Measurements from ENCODE around the gene UBE2L3. TPM values are rescaled to one million over a fixed set of nuclear protein-coding genes. Genes with fewer than 3 reads are reported as not detected.
"Not testable (repeated sequence)": the region's sequence is repeated elsewhere in the genome, so short reads cannot be mapped to it uniquely, and the experiment has no call there.

Gene UBE2L3
- polyA plus RNA-seq, 1 donor = 36.8 TPM

DNA sequence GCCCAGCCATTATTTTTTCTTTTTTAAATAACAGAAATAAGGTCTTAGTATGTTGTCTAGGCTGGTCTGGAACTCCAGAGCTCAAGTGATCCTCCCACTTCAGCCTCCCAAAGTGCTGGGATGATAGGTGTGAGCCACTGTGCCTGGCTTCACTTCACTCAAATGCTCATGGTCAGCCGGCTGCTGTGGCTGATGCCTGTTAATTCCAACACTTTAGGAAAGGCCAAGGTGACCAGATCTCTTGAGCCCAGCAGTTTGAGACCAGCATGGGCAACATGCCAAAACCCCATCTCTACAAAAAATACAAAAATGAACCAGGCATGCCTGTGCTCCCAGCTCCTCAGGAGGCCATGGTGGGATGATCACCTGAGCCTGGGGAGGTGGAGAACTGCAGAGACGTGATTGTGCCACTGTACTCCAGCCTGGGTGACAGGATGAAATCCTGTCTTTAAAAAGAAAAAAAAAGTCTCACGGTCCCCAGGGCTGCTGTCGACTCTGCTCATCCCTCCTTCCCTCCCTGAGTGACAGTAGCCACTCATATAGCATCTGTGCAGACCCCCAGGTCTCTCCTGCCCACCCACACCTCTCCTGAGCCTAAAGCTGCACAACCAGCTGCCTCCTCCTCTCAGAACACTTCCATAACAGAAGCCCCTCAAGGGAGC, 58.7 kb downstream of the UBE2L3 start:
- DNase-seq (ENCODE audit: low read depth) = no peak

DNA sequence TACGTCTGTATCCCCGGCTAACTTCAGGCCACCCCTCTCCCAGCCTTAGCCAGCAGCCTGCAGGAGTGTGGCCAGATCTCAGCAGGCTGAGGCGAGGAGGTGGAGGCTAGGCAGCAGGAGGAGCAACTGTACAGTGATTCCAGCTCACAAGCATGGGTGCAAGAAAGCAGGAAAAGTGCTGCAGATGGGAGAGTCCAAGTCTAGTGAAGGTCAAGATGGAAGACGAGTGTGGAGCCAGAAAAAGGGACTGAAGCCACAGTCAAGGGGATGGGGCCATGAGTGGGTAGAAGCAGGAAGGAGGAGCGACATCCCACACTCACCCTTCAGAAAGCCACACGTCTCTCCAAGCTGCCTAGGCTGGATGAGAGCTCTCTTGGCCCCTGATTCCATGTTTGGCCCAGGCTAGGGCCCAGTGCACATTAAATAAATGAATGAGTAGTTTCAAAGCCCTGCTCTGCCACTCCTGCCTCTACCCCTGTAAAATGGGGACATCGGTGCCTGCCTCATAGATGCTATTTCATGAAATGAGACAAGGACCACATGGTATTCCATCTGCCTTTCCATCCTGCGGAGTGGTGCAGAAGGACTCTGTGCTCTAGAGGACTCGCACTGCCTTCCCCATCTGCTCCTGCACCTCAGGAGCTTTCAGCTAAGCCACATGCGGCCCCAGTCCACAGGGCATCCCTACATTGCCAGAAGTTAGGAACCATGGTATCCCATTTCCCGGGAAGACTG, 59.4 kb downstream of the UBE2L3 start:
- no peak for DNase-seq (ENCODE audit: low read depth)

DNA sequence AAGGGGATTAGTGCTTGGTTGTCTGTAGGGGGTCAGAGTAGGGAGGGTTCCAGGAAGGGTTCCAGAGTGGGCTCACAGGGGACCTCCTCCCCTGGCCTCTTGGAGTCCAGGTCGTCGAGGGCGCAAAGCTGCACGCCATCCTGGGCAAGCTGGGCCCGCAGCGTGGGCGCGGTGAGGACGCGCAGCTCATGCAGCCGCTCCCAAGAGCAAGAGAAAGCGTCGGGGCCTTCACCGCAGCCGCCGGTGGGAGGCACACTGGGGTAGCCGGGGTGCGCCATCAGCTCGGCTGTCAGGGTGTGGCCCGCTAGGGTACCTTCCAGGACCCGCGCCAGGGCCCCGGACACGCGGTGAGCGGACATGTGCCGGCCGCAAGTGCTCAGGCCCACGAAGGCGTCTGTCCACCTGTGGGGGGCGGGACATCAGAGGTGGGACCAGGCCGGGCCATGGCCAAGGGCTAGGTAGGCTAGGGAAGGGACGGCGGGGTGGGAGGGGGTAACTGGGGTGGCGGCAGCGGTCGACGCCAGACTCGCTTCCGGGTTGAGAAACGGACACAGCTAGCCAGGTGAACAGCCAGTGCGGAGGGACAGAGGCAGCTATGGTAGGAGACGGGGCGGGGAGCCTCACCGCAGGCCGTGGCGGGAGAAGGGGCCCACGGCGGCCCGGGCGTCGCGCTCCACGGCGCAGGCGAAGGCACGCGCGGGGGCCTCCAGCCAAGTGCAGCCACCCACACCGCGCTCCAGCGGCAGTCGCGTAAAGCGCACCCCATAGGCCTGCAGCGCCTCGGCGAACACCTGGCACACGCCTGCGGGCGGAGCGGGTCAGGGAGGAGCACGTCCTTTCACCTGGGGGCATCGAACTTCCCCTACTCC, 61.1 kb downstream of the UBE2L3 start:
- DNase-seq (ENCODE audit: low read depth) = no peak

DNA sequence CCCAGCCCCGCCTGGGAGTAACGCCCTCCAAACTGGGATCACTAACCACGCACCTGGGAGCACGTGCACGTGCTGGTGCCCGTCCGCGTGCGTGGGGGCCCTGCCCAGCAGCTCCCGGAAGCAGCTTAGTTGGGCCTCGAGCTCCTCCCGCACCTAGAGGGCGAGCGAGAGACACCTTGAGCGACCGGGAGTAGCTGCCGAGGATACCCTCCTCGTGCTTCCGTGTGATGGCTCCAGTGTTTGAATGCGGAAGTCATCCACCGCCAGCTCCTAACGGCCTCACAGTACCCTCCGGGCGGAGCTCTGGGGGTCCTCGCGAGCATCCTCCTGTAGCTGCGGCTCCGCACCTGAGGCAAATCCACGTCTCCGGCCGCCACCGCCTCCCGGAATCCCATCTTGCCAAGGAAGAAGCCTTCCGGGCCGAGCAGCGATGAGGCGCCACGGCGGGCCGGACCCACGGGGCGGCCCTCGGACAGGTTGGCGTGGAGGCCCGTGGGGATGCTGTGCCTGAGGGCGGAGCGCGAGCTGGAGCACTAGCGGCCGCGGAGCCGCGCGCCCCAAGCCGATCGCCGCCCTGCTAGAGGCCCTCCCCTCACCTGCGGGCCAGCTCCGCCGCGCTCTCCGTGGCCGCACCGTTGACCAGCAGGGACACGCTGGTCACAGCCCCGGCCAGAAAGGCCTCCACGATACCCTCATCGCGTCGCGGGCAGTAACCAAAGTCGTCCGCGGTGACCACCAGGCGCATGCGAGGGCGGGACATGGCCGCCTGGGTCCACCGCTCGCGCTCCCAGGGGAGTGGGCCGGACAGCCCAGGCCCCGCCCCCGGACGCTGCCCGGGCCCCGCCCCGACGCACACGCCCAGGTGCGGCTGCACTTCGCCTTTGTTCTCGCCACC, 62.0 kb downstream of the UBE2L3 start, which contains the start of gene YDJC:
YDJC (minus strand) TSS at position 768 of the 895 bp plus-strand sequence; CDS start at position 760, 8 bp downstream.
- DNase-seq (ENCODE audit: low read depth) = peak; percentile 41

DNA sequence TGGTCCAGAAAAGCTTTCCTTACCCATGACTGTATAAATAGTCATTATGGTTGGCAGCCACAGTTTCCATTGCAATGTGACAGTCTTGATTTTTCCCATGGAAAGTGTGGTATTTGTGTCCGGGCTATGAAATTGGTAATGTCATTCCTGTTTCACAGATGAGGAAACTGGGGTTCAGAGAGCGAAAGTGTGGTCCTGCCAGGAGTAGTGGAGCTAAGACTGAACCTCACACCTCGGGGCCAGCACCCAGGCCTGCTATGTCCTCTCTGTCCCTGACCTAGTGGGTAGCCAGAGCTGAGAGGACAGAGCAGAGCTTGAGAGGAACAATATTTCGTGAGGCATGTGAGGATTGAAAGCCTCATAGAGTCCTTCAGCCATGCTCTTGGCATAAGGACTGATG, 63.5 kb downstream of the UBE2L3 start:
- DNase-seq (ENCODE audit: low read depth) = no peak

DNA sequence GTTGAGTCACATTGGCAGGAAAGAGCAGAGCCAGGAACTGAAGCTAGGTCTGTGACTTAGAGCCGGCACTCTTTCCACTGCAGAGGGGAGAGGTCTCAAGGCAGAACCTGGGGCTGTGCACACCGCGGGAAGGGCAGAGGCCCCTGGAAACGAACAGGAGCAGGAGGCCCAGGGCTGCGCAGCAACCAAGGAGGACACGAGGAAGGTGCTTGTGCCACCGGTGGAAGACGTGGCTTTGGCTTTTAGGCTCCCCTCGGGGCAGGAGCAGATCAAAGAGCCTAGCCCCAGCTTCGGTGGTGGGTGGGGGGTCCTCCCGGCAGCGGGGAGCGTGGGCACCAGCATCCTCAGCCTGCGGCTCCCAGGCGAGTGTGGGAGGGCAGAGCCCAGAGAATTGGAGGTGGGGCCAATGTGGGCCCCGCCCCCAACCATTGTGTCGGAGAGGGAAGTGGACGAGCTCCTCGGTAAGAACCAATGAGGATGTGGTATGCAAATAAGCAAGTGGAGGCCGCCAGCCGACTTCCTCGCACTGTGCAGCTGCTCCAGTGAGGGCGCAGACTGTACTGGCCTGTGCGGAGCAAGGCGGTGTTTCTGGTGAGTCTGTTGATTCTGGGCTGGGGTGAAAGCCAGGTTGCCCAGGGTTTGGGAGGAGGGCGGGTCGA, 64.9 kb downstream of the UBE2L3 start, which contains the start of gene CCDC116:
CCDC116 (plus strand) TSS at position 524 of the 659 bp plus-strand sequence. CDS start 422 bp downstream, outside the sequence.
- no peak for DNase-seq (ENCODE audit: low read depth)

DNA sequence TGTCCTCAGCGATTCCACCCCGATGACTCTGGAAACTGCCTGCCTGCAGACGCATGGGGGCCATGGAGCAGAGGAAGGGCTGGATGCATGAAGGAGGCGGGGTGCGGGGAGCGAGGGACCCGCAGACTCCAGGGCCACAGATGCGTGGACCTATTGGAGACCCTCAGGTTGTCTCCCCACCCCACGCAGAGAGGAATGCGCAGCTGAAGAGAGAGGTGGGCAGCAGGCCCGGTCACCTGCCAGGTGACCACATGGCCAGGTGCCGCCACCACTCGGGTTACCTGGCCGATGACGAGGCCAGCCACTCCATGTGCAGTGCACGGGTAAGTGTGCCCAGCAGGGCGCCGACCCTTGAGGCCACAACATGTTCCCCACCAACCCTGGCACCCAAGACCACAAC, 65.4 kb downstream of the UBE2L3 start:
- no peak for DNase-seq (ENCODE audit: low read depth)

DNA sequence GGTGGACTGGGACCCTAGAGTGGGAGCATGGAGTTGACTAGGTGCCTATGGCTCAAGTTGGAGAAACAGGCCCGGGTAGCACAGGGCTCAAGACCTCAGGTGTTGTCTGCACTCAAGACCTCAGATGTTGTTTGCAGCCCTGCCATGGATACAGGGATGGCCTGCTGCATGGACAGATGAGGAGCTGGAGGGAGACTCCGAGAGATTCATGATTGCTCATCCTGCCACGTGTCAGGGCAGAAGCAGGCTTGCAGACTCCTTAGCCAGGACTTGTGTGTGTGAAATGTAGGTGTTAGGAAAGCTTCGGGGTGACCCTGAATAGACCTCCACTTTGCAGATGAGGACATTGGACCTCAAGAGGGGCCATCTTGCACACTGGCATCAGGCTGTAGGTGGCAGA, 66.0 kb downstream of the UBE2L3 start:
- DNase-seq (ENCODE audit: low read depth) = no peak

DNA sequence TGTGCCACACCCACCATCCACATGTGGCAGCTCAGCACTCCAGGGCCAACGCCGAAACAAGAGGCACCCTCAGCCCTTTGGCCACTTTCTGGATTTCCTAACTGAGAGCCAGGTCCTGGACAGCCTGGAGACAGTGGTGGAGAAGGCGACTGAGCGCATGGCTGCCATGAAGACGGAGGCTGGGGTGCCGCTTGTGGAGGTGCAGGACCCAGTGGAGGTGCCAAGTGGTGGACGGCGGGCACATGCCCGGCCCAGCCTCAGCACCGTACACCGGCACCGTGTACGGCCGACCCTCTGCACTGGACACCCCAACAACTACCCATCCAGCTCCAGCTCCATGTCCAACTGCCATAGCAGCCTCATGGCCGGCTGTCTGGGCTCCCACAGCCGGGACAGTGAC, 66.6 kb downstream of the UBE2L3 start:
- DNase-seq (ENCODE audit: low read depth) = no peak

DNA sequence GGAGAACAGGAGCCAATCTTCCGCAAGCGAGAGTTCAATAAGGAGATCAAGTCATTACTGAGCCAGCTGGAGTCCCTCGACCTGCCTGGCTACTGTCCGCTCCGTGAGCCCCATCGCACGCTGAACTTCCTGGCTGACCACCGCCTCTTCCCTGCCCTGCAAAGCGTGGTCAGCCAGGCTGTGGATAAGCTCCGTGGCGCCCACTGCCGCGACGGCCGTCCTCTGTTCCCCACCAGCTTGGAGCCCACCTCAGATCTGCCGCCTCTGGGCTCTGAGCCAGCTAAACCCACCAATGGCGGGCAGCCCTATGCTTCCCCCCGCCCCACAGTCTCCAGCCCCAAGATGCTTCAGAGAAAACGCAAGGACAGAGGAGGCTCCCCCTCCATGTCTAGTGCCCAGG, 67.3 kb downstream of the UBE2L3 start:
- no peak for DNase-seq (ENCODE audit: low read depth)

DNA sequence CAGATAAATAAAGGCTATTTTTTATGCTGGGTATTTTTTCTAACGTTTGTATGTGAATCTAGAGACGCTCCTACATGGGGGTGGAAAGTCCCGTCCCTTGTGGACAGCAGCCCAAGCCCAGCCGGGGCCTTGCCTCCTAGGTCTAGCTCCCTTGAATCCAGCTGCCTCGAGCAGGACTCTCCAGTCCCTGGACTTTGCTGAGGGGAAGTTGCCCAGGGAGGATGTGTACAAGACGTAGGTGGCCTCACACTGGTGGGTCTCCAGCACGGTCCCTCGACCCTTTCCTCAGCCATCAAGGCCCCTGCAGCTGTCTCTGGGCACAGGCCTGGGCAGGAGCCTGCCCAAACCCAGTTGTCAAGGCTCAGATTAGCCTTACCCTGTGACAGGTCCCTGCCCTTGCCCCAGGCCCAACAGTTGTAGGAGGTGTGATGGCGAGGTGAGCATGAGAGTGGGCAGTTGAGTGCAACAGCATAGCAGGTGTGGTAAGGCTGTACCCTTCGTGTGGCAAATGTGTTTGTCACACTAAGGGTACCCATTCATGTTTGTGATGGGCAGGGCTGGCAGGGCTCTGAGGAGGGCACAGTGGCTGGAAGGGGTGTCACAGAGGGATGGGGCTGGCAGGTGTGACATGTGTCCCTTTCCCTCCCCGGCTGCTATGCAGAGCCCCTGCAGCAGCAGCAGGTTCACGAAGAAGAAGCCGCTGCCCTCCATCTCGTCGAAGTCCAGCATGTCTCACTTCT, 68.4 kb downstream of the UBE2L3 start:
- DNase-seq (ENCODE audit: low read depth) = no peak

DNA sequence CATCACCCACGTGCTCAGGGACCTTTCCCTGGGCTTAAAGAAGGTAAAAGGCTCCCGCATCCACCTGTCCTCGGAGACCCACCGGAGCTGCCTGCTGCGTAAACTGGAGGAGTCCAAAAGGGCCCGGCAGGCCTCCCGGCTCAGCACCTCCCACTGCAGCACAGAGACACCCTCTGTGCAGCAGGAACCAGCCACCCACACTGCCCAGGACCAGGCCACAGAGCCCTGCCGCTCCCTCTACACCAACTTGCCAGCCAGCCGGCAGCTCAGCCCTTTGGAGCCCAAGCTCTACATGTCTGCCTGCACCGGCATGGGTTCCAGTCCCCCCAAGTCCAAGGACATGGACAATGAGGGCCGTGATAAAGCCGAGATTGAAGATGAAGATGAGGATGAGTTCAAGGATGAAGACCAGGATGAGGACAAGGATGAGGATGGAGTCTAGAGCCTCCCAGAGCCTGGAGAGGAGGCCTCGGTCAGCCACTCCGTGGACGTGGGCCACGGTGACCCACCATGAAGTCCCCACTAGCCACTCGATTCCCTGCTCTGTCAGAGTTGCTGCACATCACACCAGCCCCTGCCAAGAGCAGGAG, 69.2 kb downstream of the UBE2L3 start:
- no peak for DNase-seq (ENCODE audit: low read depth)

DNA sequence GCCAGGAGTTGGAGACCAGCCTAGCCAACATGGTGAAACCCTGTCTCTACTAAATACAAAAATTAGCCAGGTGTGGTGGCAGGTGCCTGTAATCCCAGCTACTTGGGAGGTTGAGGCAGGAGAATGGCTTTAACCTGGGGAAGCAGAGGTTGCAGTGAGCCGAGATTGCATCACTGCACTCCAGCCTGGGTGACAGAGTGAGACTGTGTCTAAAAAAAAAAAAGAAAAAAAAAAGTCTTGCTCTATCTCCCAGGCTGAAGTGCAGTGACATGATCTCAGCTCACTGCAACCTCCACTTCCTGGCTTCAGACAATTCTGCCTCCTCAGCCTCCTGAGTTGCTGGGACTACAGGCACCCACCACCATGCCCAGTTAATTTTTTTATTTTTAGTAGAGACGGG, 69.9 kb downstream of the UBE2L3 start:
- DNase-seq (ENCODE audit: low read depth) = not testable (repeated sequence)

DNA sequence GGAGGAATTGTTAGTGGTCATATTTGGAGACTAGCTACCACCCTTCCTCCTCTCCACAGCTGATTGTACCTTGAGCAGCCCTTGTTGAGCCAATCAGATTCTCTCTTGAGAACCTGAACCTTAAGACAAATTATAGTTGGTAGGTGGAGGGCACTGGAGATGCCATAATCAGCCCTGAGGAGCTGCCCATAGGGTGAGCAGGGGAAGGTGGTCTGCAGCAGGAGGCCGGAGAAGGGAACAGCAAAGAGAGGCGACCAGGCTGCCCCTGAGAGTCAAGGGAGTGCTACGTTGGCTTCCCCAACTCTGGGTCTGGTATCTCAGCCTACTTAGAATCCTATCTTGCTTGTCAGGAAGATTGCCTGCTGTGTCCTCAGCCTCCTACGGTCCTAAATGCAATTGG, 71.8 kb downstream of the UBE2L3 start:
- DNase-seq (ENCODE audit: low read depth) = no peak

DNA sequence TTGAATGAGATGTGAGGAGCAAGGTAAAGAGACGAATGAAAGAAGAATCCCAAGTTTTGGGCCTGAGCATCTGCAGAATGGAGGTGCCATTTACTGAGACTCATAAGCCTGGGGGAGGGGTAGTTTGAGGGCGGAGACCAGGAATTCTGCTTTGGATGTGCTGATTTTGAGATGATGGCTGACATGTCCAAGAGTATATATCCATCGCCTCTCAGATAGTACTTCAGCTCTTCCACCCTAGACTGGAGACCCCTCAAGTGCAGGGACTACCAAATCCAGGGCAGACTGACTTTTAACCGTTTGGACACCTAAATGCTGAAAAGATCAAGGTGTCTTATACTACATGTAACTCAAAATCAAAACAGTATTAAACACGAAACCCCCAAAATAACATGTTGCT, 73.3 kb downstream of the UBE2L3 start:
- DNase-seq (ENCODE audit: low read depth) = no peak

DNA sequence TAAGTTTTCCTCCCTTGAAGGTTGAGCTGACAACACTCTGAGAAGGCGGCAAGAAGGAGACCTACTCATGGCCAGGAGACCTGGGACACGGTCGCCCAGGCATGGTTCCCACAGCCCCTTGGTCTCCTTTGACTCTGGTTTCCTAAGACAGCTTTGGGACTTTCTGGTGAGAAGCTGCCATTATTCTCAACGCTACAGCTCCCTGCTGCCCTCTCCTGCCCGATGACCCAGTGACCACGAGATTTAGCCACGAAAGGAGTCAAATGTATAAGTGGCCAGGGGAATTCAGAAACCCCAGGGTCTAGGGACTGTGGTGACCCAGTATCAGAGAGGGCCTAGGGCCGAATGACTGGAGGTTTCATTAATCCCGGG, 73.9 kb downstream of the UBE2L3 start:
- DNase-seq (ENCODE audit: low read depth) = no peak

DNA sequence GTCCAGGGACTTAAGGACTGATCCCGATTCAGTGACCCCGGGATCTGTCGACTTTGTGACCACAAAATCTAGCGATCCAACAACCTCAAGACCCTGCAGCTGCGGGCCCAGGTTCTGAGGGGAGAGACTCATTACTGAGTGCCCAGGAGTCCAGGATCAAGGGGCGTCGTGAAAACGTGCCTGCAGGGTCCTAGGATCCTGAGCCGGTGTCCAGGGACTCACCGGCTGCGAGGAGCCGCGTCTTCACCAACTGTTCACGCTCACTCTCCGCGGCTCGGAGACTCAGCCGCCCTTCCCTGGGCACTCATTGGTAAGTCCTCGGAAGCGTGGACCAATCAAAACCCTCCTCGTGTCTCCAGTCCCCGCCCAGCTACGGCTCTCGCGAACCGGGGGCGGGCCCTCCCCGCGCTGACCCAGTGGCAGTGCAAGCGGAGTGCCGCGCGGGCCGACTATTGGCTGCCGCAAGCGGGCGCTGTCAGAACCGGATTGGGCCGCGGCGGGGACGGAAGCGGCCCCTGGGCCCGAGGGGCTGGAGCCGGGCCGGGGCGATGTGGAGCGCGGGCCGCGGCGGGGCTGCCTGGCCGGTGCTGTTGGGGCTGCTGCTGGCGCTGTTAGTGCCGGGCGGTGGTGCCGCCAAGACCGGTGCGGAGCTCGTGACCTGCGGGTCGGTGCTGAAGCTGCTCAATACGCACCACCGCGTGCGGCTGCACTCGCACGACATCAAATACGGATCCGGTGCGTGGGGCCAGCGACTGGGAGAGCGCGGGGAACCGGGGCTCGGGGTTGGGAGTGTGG, 74.5 kb downstream of the UBE2L3 start, which contains the start of gene SDF2L1:
SDF2L1 (plus strand) TSS at position 514 of the 795 bp plus-strand sequence; CDS start at position 549, 35 bp downstream.
- DNase-seq (ENCODE audit: low read depth) = peak; percentile 94

DNA sequence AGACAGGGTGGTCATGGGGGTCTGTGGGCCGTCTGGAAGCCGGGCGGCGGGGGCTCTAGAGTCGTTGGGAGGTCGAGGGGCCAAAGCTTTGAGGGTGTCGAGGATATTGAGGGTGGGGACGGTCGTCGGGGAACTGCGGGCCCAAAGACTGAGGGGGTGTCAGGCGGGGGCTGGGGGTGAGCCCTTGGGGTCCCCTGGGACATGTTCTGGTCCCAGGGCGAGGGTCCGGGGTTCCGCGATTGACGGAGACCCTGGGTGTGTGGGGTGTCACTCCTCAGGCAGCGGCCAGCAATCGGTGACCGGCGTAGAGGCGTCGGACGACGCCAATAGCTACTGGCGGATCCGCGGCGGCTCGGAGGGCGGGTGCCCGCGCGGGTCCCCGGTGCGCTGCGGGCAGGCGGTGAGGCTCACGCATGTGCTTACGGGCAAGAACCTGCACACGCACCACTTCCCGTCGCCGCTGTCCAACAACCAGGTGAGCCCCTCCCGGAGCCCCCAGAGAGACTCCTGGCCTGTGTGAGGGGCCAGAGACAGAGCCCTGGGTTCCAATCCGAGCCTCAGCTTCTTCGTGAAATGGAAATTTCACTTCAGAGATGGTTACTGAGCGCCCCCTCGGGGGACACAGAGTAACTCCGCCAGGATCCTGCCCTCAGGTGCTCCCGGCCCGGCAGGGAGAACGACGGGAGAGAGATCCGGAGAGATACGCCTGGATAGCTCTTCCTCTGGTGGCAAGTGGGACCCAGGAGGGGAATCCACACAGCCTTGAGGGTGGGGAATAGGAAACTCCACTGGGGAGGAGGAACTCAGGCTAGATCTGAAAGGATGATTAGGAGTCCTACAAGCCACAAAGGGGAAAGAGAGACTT, 75.3 kb downstream of the UBE2L3 start:
- DNase-seq (ENCODE audit: low read depth) = no peak
